SU-DHL-6 (cell line): ENCODE results near the gene SEC11C.

Experiments
- CTCF ChIP-seq: fragments of 200-600 bp; sonication (generic); IDR thresholded peaks from one replicate; pipeline ENCODE4 v1.5.1; 2017; ENCODE audit warnings: antibody characterized with exemption, mild to moderate bottlenecking, low read length, moderate library complexity; ENCODE audit not compliant: insufficient read depth, poor library complexity, severe bottlenecking
- EZH2phosphoT487 ChIP-seq: fragments of 200-600 bp; sonication (generic), shearing (Covaris generic); conservative IDR thresholded peaks from 2 replicates; pipeline ENCODE4 v1.6.1; 2018; ENCODE audit warnings: mild to moderate bottlenecking, antibody characterized with exemption, low read length, moderate library complexity, mixed read lengths

- TF ChIP-seq CTCF (no peak), EZH2phosphoT487 (no peak)
Observed at GRCh38 chr18:59189746-59190145, 50.1 kb downstream of the SEC11C start.
